ENCODE data around the gene FLYWCH2.
"Not testable (repeated sequence)": the region's sequence is repeated elsewhere in the genome, so short reads cannot be mapped to it uniquely, and the experiment has no call there.

FLYWCH2 gene

GRCh38 chr16:2914233-2914632, 31.2 kb downstream of the FLYWCH2 start:
- no peak for DNase-seq (ENCODE audit: low spot score)

GRCh38 chr16:2915196-2915929, 32.3 kb downstream of the FLYWCH2 start:
- DNase-seq (ENCODE audit: low spot score), result no peak

GRCh38 chr16:2919511-2920255, 36.7 kb downstream of the FLYWCH2 start:
- DNase-seq (ENCODE audit: low spot score), result peak; percentile 84

DNA sequence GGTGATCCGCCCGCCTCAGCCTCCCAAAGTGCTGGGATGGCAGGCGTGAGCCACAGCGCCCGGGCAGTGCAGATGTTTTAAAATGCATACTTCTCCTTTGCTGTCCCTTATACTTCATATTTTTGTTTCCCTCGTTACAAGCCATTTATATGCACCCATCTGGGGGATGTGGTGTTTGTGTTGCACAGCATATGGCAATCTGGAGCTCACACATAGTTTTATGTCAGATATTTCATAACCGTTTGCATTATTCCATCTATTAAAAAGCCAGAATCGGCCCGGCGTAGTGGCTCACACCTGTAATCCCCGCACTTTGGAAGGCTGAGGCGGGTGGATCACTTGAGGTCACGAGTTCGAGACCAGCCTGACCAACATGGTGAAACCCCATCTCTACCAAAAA, 40.5 kb downstream of the FLYWCH2 start:
- no peak for DNase-seq (ENCODE audit: low spot score)

DNA sequence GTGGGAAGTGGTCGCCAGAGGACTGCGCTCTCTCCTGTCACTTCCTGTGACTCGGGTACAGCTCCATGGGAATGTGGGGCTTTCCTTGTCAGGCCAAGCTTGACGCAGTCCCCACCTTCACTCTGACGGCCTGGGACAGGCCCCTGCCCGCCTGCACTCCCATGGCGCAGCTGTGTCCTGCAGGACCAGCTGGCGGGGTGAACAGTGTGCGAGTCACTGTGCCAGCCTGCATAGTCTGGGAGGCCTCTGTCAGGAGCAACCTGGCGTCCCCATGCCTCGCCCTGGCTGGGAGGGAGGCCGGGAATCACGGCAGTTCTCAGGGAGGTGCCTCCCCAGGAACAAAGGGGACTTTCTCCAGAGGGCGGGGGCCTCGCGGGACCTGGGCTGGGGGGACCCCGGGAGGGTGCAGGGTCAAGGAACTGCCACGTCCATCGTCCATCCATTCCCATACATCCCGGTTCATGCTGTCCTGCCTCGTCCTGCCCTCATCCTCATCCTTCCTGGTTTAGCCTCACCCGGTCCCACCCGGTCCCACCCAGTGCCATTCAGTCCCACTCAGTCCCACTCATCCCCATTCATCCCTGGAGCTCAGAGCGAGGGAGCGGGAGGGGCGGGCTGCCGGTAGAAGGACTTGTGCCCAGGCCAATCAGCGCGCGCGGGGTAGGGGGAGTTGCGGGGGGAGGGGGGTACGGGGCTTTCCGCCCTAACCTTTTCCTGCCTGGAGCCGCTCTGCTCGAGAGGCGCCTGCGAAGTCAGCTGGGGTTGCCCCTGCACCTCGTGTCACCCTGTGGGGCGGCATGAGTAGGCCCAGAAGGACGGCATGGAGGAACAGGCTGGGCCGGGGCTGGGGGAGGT, 42.1 kb downstream of the FLYWCH2 start:
- DNase-seq (ENCODE audit: low spot score), result no peak

DNA sequence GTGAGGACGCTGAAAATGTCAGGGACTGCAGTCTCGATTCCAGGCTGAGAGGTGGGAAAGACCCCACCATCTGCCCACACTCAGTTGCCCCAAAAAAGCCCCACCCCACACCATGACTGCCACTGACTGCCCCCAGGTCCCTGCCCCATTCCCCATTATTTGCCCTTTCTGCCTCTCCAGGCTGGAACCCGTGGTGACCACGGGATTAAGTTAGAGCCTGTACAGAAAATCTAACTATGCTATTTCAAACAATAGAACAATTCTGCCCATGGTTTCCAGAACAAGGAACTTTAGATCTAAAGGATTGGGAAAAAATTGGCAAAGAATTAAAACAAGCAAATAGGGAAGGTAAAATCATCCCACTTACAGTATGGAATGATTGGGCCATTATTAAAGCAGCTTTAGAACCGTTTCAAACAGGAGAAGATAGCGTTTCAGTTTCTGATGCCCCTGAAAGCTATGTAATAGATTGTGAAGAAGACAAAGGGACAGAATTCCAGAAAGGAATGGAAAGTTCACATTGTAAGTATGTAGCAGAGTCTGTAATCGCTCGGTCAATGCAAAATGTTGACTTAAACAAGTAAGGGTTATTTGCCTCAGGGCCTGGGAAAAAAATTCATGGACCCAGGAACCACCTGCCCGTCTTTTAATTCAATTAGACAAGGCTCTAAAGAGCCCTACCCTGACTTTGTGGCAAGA, 43.1 kb downstream of the FLYWCH2 start:
- DNase-seq (ENCODE audit: low spot score), result peak; percentile 16

DNA sequence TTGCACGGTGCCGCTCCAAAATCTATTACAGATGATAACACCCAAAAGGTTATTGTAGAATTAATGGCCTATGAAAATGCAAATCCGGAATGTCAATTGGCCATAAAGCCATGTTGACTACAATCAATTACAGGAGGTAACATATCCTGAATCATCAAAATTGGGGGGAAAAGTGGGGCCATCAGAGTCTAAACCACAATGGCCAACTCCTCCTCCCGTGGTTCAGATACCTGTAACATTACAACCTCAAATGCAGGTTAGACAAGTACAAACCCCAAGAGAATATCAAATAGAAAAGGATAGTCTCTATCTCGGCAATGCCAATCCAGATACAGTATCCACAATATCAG, 43.6 kb downstream of the FLYWCH2 start:
- DNase-seq (ENCODE audit: low spot score), result no peak

DNA sequence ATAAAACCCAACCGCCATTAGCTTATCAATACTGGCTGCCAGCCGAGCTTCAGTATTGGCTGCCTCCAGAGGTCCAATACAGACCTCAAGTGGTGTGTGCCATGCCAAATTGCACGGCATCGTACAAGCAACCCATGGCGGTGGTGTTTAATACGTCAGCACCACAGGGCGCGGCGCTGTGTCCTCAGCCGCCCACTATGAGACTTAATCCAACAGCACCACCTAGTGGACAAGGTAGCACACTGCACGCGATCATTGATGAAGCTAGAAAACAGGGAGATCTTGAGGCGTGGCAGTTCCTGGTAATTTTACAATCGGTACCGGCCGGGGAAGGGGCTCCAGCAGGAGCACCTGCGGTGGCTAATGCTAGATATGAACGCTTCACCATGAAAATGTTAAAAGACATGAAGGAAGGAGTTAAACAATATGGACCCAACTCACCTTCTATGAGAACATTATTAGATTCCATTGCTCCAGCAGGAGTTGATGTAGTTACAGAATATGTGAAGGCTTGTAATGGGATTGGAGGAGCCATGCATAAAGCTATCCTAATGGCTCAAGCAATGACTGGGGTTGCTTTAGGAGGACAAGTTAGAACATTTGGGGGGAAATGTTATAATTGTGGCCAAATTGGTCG, 44.1 kb downstream of the FLYWCH2 start:
- peak; percentile 90 for DNase-seq (ENCODE audit: low spot score)

- DNase-seq (ENCODE audit: low spot score), result not testable (repeated sequence)
Measured at GRCh38 chr16:2928151-2928550, 45.1 kb downstream of the FLYWCH2 start.

- no peak for DNase-seq (ENCODE audit: low spot score)
Measured at GRCh38 chr16:2928796-2929195, 45.8 kb downstream of the FLYWCH2 start.

- no peak for DNase-seq (ENCODE audit: low spot score)
Measured at GRCh38 chr16:2929693-2930092, 46.7 kb downstream of the FLYWCH2 start.

DNA sequence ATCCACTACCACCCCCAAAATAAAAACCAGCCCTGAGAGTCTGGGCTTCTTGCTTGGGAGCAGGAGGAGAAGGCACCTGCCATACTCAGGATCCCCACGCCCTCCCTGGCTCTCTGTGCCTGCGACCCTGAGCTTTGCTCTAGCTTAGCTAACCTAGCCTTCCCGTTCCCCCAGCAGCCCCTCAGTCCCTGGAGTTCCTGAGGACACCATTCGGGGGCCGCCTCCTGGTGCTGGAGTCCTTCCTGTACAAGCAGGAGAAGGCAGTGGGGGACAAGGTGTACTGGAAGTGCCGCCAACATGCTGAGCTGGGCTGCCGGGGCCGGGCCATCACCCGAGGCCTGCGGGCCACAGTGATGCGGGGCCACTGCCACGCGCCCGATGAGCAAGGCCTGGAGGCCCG, 47.2 kb downstream of the FLYWCH2 start:
- DNase-seq (ENCODE audit: low spot score), result no peak

- DNase-seq (ENCODE audit: low spot score), result not testable (repeated sequence)
Measured at GRCh38 chr16:2931231-2931914, 48.4 kb downstream of the FLYWCH2 start.

GRCh38 chr16:2933136-2933535, 50.1 kb downstream of the FLYWCH2 start:
- DNase-seq (ENCODE audit: low spot score), result no peak

GRCh38 chr16:2933701-2934100, 50.7 kb downstream of the FLYWCH2 start:
- no peak for DNase-seq (ENCODE audit: low spot score)

DNA sequence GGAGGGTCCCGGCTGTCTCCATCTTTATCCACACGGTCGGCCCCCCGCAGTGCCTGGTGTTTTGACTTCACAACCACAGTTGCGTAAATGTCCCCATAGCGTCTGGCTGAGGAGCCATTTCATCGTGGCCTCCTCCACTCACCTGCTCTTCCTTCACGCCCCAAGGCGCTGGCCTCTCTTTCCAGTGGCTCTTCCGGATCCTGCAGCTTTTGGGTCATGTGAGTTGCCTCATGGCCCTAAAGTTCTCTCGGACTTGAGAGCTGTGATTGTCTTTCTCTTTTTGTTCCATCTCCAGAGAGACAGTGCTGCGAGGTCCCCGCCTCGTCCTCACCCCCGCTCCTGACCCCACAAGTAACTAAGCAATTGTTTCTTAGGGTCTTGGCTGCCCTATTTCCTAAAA, 51.4 kb downstream of the FLYWCH2 start:
- DNase-seq (ENCODE audit: low spot score), result no peak

- DNase-seq (ENCODE audit: low spot score), result no peak
Measured at GRCh38 chr16:2936436-2937011, 53.5 kb downstream of the FLYWCH2 start.

GRCh38 chr16:2937170-2937569, 54.2 kb downstream of the FLYWCH2 start:
- no peak for DNase-seq (ENCODE audit: low spot score)

GRCh38 chr16:2938206-2938605, 55.2 kb downstream of the FLYWCH2 start:
- DNase-seq (ENCODE audit: low spot score), result no peak

DNA sequence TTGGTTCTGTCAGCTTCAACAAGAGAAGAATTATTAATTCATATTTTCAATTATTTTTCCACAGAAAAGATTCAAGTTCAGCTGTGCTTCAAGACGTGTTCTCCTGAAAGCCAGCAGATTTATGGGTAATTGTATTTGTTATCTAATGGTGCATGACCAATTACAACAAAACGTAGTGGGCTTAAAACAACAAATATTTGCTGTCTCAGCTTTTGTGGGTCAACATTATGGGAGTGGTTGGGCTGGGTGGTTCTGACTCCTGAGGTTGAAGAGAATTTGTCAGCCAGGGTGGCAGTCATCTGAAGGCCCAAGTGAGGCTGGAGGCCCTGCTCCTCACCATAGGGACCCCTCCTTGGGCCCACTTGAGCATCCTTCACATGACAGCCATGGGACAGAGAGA, 57.0 kb downstream of the FLYWCH2 start:
- DNase-seq (ENCODE audit: low spot score), result no peak

- DNase-seq (ENCODE audit: low spot score), result no peak
Measured at GRCh38 chr16:2942045-2942444, 59.0 kb downstream of the FLYWCH2 start.

Data from cerebellar cortex (tissue), 1 donor.